ENCODE data around the gene VWC2. TPM values are rescaled to one million over a fixed set of nuclear protein-coding genes. Genes with fewer than 3 reads are reported as not detected.
"Not testable (repeated sequence)": the region's sequence is repeated elsewhere in the genome, so short reads cannot be mapped to it uniquely, and the experiment has no call there.

The VWC2 gene
- total RNA-seq, 8 experiments from 2014 or later, result 0.05 to 3.9 (median 0.93) TPM

DNA sequence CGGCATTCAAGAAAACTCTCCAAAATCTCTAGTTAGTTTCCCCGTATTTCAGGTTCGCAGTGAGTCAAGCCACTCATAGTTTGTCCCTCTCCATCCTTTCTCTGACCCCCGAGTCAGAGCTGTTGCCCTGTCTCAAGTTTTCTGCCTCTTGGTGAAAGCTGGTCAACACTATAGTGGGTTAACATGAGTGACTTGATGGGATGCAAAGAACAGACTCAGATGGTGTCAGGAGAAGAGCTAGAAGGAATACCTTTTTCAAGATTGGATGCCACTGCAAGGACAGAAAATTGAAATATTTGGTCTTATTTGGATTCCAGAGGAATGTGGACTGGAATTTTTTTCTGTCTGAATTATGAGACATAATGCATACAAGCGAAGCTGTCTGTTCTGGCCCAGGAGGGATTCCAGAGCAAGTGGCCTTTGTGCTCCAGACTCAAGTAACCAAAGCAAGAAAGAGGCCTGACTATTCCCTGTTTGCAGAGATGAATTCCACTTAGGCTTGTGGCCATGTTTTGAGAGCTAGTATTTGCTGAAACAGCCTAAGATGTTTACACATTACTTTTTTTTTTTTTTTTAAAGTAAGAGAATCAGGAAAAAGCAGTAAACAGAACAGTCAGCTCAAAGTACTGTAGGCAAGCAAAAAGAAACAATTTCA is 67.4 kb downstream of the VWC2 start:
- Histone ChIP-seq H3K27ac (no peak overlapping the region), H3K4me1 (replicated peaks in 1 of 2) (no peaks in the 10 kb centered on the region), H3K4me3 (no peak overlapping the region)
- ATAC-seq (replicated peaks in 6 of 8), result peak in 1 of 8 experiments; percentile 74
- WGBS, 10 experiments, result 0 to 100% (median 86%) methylated on average over 1 to 5 of the region's 5 CpGs; no CpG with 5 or more reads in 1 of the 10 experiments
- in situ Hi-C loops (cut with MboI; ENCODE audit: low pct_unique_long_range_greater_than_20kb in 2 of 9, low sequenced_read_pairs in 9 of 9, unreplicated experiment in 9 of 9), result no loop called here

DNA sequence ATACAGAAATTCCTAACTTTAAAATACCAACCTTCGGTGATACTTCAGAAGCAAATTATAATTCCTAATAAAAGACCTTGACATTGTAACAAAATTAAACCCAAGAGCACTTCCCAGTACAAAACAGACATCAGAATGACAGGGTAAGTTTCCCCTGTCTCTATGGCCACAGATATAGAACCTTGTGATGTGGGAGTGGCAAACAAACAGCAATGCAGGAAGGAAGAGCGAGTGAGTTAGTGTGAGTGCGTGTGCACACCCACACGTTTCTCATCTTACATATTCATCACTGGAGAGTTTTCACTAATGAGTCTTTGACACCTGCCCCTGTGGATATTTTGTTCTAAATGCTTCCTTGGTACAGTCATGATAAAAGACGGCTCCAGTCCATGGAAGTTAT is 72.2 kb downstream of the VWC2 start:
- Histone ChIP-seq H3K27ac (no peak overlapping the region), H3K4me1 (replicated peaks in 1 of 2) (no peaks in the 10 kb centered on the region), H3K4me3 (no peak overlapping the region)
- peak in 1 of 8 experiments; percentile 43 for ATAC-seq (replicated peaks in 6 of 8)
- WGBS, 10 experiments, result 0 to 100% (median 60%) methylated on average over 1 to 5 of the region's 5 CpGs; no CpG with 5 or more reads in 1 of the 10 experiments
- in situ Hi-C loops (cut with MboI; ENCODE audit: low pct_unique_long_range_greater_than_20kb in 2 of 9, low sequenced_read_pairs in 9 of 9, unreplicated experiment in 9 of 9), result no loop called here

DNA sequence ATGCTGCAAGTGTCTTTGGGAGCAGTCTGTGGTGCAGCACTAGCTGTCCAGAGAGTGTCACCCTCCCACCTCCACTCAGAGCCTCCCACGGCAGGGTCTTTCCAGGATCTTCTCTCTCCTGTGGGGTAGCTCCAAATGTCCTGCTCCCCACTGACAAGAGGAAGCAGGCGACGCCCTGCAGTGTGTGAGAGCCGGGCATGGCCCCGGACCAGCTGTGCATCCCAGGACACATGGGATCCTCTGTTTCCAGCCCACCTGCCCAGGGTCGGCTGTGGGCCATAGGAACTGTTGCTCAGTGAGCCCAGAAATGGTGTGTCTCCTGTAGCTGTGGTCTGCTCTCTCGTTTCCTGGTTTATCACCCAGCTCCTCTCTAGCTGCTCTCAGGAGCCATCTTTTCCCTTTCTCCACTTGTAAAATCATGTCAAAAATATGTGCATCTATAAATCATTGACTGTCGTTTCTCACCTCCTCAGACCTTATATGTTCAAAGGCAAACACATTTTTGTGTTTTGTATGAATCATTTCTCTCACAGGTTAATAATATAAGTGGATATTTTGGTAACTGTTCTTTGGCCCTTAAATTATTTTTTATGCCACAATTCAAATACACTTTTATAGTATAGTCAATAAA is 74.9 kb downstream of the VWC2 start:
- Histone ChIP-seq H3K4me3 (no peak overlapping the region), H3K4me1 (replicated peaks in 1 of 2) (no peaks in the 10 kb centered on the region), H3K27ac (no peak overlapping the region)
- no peak for ATAC-seq (replicated peaks in 6 of 8)
- in situ Hi-C loops (cut with MboI; ENCODE audit: low pct_unique_long_range_greater_than_20kb in 2 of 9, low sequenced_read_pairs in 9 of 9, unreplicated experiment in 9 of 9), result no loop called here
- WGBS, 10 experiments, result 0 to 92% (median 80%) methylated on average over 1 to 5 of the region's 8 CpGs; no CpG with 5 or more reads in 1 of the 10 experiments

DNA sequence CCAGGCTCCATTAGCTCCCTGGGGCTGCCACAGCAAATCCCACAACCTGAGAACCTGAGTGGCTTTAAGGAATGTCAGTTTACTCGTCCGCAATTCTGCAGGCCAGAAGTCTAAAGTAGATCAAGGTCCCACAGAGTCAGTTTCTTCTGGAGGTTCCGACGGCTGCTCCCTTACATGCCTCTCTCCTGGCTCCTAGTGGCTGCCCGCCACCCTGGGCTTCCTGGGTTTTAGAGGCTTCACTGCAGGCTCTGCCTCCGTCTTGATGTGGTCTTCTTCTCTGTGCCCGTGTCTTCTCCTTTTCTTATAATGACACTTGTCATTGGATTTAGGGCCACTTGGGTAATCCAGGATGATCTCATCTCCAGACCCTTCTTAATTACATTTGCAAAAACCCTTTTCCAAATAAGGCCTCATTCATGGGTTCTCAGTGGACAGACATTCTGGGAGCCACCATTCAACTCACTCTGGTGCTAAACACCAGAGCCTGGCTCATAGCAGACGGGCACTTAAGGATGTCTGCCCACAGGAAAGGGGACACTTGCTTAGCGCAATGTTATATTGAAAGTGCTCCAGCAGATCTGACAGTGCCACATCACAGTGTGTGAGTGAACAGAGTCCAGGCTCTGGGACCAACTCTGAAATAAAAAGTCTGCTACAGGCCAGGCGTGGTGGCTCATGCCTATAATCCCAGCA is 77.6 kb downstream of the VWC2 start:
- in situ Hi-C loops (cut with MboI; ENCODE audit: low pct_unique_long_range_greater_than_20kb in 2 of 9, low sequenced_read_pairs in 9 of 9, unreplicated experiment in 9 of 9), result loop anchor here in 2 of 9 experiments (10.0 to 25.0 kb wide), 3 partner anchors 1539 to 1914 kb away; partner anchors contain the start of gene PKD1L1 (in 1 of the 2)
- H3K27ac ChIP-seq, result no peak overlapping the region
- 8 to 98% (median 90%) methylated on average over 2 to 5 of the region's 10 CpGs; no CpG with 5 or more reads in 1 of the 10 experiments for WGBS, 10 experiments
- no peak overlapping the region for H3K4me3 ChIP-seq
- peak in 1 of 8 experiments; percentile 45 for ATAC-seq (replicated peaks in 6 of 8)
- no peaks in the 10 kb centered on the region for H3K4me1 ChIP-seq (replicated peaks in 1 of 2)

DNA sequence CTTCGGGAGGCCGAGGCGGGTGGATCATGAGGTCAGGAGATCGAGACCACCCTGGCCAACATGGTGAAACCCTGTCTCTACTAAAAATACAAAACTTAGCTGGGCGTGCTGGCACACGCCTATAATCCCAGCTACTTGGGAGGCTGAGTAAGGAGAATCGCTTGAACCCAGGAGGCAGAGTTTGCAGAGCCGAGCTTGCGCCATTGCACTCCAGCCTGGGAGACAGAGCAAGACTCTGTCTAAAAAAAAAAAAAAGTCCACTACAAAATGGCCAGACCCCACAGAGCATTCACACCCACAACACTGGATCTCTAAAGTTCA is 78.1 kb downstream of the VWC2 start:
- not testable (repeated sequence) for H3K4me1 ChIP-seq (replicated peaks in 1 of 2); H3K4me3 ChIP-seq; ATAC-seq (replicated peaks in 6 of 8); H3K27ac ChIP-seq
- WGBS, 10 experiments, result 0 to 100% (median 100%) methylated on average over 1 to 3 of the region's 9 CpGs; no CpG with 5 or more reads in 4 of the 10 experiments
- in situ Hi-C loops (cut with MboI; ENCODE audit: low pct_unique_long_range_greater_than_20kb in 2 of 9, low sequenced_read_pairs in 9 of 9, unreplicated experiment in 9 of 9), result loop anchor here in 2 of 9 experiments (10.0 to 25.0 kb wide), 3 partner anchors 1539 to 1914 kb away; partner anchors contain the start of gene PKD1L1 (in 1 of the 2)

DNA sequence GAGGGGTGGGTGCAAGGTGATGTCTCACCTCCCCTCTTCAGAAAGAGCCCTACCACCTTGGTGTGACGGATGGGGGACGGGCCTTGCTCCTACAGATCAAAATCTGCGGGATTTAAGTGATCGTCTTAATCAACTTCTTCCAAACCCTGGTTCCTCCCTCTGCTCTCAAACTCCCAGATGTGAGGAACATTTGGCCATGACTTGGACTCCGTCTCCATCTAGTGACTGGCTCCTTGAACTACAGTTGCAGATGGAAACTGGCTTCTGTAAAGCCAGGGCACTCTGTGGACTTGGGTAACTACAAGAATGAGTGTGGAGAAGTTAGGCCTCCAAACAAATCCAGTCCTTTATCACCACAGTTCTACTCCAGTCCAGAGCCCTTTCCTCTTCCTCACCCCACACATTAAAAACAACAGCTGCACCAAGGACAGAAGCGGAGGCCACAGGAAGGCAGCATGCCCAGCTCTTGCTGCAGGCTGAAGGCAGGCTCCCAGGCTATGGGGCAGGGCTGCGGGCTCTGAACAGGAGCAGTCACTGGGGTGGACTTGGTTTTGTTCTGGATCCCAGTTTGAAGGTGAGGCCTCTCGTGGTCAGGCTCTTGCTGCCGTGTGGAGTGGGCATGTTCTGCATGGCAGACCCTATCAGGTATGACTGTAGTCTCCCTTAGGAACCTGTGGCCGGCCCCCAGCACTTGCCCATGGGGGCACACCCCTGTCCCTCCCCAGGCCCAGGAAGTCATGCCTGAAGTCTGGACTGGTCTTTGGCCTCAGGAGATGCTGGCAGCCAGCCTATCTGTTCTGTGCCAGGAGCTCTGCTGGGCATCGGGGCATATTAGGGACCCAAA is 79.4 kb downstream of the VWC2 start:
- Histone ChIP-seq H3K27ac (no peak overlapping the region), H3K4me3 (no peak overlapping the region), H3K4me1 (replicated peaks in 1 of 2) (no peaks in the 10 kb centered on the region)
- in situ Hi-C loops (cut with MboI; ENCODE audit: low pct_unique_long_range_greater_than_20kb in 2 of 9, low sequenced_read_pairs in 9 of 9, unreplicated experiment in 9 of 9), result loop anchor here in 2 of 9 experiments (10.0 to 25.0 kb wide), 3 partner anchors 1541 to 1916 kb away; partner anchors contain the start of gene PKD1L1 (in 1 of the 2)
- ATAC-seq (replicated peaks in 6 of 8), result peak; percentile 68 to 95 (median 83)
- WGBS, 10 experiments, result 0 to 83% (median 50%) methylated on average over 1 to 8 of the region's 11 CpGs; no CpG with 5 or more reads in 1 of the 10 experiments

DNA sequence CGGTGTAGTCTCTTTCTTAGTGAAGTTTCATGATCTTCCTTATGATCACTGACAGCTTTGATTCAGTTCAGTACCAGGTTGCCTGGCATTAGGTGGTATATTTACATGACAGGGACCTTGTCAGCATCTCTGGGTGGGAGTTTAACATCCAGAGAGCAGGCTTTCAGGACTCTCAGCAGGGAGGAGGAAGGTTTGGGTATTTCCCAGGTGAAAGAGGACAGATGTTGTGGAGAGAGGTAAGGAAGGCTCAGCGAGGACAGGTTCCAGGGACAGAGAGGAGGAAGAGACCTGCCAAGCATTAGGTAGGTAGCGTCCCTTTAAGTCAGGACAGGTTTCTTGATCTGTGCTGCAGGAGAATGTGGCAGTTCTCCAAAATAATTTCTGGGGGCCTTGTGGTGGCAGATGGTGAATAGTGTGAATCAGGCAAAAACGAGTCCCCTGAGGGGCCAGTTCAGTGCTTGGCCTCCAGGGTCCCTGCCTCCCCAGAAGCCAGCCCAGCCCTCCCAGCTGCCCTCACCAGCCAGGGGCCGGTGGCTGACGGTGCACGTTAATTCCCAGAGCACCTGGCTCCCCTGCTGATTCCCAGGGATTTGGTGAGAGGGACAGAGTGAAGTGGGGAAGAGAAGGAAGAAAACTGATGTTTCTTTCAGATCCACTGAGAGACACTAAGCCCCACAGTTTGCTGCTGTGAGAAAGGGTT is 82.0 kb downstream of the VWC2 start:
- Histone ChIP-seq H3K4me3 (no peak overlapping the region), H3K27ac (no peak overlapping the region), H3K4me1 (replicated peaks in 1 of 2) (no peaks in the 10 kb centered on the region)
- ATAC-seq (replicated peaks in 6 of 8), result no peak
- in situ Hi-C loops (cut with MboI; ENCODE audit: low pct_unique_long_range_greater_than_20kb in 2 of 9, low sequenced_read_pairs in 9 of 9, unreplicated experiment in 9 of 9), result loop anchor here in 2 of 9 experiments (10.0 to 25.0 kb wide), 3 partner anchors 1543 to 1918 kb away; partner anchors contain the start of gene PKD1L1 (in 1 of the 2)
- 0 to 83% (median 38%) methylated on average over 1 to 5 of the region's 7 CpGs; no CpG with 5 or more reads in 2 of the 10 experiments for WGBS, 10 experiments

DNA sequence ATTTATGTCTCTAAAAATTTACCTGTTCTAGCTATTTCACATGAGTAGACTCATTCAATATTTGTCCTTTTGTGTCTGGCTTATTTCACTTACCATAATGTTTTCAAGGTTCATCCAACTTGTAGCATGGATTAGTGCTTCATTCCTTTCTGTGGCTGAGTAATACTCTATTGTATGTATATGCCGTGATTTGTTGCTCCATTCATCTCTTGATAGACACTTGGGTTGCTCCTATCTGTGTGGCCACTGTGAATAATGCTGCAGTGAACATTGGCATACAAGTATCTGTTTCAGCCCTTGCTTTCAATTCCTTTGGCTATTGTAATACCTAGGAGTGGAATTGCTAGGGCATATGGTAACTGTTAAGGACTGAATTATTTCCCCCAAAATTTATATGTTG is 86.9 kb downstream of the VWC2 start:
- Histone ChIP-seq H3K4me3 (no peak overlapping the region), H3K27ac (no peak overlapping the region), H3K4me1 (replicated peaks in 1 of 2) (no peaks in the 10 kb centered on the region)
- in situ Hi-C loops (cut with MboI; ENCODE audit: low pct_unique_long_range_greater_than_20kb in 2 of 9, low sequenced_read_pairs in 9 of 9, unreplicated experiment in 9 of 9), result loop anchor here in 1 of 9 experiments (25.0 kb wide), 2 partner anchors 1548 to 1923 kb away; partner anchors contain the start of gene PKD1L1
- ATAC-seq (replicated peaks in 6 of 8), result no peak
- 0 to 100% (median 100%) methylated on average over 1 of the region's 1 CpG; no CpG with 5 or more reads in 5 of the 10 experiments for WGBS, 10 experiments

DNA sequence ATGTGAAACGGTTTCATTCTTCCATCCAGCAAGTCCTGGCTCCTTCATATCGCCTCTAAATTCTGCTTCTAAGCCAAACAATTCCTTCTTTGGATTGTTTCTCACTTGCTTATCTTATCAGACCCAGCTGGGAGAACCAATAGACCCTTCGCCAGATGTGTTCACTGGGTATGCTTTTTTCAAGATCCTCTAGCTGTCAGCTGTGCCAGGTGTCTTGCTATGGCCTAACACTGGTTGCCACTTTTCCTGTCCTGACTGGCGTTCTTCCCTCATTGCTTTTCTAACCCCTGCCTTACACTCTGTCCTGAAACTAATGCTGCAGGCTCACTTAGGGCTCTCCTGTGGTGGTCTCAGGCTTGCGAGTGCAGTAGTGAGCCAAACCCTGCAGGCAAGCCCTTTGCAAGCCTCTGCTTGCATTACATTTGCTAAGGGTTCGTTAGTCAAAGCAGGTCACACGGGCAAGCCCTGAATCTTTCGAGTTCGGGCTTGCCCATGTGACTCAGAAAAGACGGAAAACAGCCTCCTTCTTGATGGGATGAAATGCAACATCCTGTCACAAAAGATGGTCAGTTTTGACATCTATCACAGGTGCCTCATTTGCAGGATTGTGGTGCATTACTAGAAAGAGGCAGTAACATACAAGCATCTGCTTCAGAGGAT is 92.8 kb downstream of the VWC2 start:
- WGBS, 10 experiments, result 7 to 96% (median 80%) methylated on average over 2 to 10 of the region's 10 CpGs; no CpG with 5 or more reads in 1 of the 10 experiments
- in situ Hi-C loops (cut with MboI; ENCODE audit: low pct_unique_long_range_greater_than_20kb in 2 of 9, low sequenced_read_pairs in 9 of 9, unreplicated experiment in 9 of 9), result loop anchor here in 1 of 9 experiments (25.0 kb wide), 2 partner anchors 1554 to 1929 kb away; partner anchors contain the start of gene PKD1L1
- Histone ChIP-seq H3K4me3 (no peak overlapping the region), H3K4me1 (replicated peaks in 1 of 2) (no peaks in the 10 kb centered on the region), H3K27ac (no peak overlapping the region)
- no peak for ATAC-seq (replicated peaks in 6 of 8)

DNA sequence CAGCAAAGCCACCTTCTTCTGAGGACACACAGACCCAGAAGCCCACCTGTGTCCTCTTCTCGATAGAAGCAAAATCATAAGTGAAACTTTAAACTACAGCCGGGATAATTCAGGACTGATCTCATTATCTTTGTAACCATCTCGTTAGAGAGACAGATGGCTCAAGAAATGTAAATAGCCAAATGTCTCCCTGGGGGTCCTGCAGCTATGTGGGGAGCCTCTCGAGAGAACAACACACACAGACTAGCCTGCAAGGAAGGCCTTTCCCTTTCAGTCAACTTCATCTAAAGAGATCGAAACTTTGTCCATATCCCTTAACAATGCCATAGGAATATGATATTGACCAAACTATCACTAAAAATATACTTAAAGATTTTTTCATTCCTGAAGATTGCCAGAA is 93.5 kb downstream of the VWC2 start:
- H3K27ac ChIP-seq, result no peak overlapping the region
- in situ Hi-C loops (cut with MboI; ENCODE audit: low pct_unique_long_range_greater_than_20kb in 2 of 9, low sequenced_read_pairs in 9 of 9, unreplicated experiment in 9 of 9), result loop anchor here in 1 of 9 experiments (25.0 kb wide), 2 partner anchors 1555 to 1930 kb away; partner anchors contain the start of gene PKD1L1
- no peak for ATAC-seq (replicated peaks in 6 of 8)
- H3K4me3 ChIP-seq, result no peak overlapping the region
- no peaks in the 10 kb centered on the region for H3K4me1 ChIP-seq (replicated peaks in 1 of 2)
- 0 to 59% (median 32%) methylated on average over 2 to 5 of the region's 5 CpGs; no CpG with 5 or more reads in 1 of the 10 experiments for WGBS, 10 experiments

DNA sequence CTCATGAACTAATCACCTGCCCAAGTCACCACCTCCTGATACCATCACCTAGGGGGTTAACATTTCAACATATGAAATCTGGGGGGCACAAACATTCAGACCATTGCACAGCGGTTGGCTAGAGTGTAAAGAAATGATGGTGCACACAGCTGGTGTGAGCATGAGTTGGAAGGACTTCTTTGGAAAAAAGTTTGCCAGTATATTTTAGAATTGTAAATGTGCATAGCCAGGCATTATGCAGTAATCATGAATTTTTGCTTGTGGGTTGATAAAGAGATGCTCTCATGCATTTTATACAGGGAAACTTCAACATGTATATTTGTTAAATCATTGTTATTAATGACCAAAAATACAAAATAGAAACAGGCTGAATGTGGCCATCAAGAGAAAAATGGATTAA is 100.0 kb downstream of the VWC2 start:
- Histone ChIP-seq H3K4me3 (no peak overlapping the region), H3K27ac (no peak overlapping the region), H3K4me1 (replicated peaks in 1 of 2) (no peaks in the 10 kb centered on the region)
- ATAC-seq (replicated peaks in 6 of 8), result peak in 3 of 8 experiments; percentile 59 to 66 (median 64)
- in situ Hi-C loops (cut with MboI; ENCODE audit: low pct_unique_long_range_greater_than_20kb in 2 of 9, low sequenced_read_pairs in 9 of 9, unreplicated experiment in 9 of 9), result loop anchor here in 1 of 9 experiments (25.0 kb wide), 2 partner anchors 1561 to 1936 kb away; partner anchors contain the start of gene PKD1L1
- 0 to 100% (median 83%) methylated on average over 1 of the region's 1 CpG; no CpG with 5 or more reads in 7 of the 10 experiments for WGBS, 10 experiments
